Kidney tubule cell (primary cell): ENCODE measurements around the gene SCUBE2.
"Not testable (repeated sequence)": the region's sequence is repeated elsewhere in the genome, so short reads cannot be mapped to it uniquely, and the experiment has no call there.

Experiments
- DNase-seq: peaks from one replicate; pipeline ENCODE4 v3.0.0-alpha.2; 2018; ENCODE audit warnings: low spot score

The SCUBE2 gene

DNA sequence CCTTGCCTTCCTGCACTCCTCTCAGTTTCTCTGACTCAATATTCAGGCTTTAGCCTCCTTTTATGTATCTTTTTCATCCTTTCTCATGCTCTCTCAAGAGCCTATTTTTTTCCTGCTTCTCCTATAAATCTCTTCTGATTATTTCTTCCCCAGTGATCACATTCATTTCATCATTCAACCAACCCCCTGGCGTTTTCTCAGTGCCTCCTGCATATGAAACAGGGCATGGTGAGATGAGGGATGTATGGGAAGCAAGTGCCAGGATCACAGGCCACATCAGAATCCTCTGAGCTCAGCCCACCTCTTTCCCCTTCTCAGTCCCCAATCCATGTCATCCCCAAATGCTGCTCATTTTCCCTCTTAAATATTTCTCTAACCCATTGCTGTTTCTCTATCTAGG is 48.9 kb downstream of the SCUBE2 start:
- DNase-seq = no peak

DNA sequence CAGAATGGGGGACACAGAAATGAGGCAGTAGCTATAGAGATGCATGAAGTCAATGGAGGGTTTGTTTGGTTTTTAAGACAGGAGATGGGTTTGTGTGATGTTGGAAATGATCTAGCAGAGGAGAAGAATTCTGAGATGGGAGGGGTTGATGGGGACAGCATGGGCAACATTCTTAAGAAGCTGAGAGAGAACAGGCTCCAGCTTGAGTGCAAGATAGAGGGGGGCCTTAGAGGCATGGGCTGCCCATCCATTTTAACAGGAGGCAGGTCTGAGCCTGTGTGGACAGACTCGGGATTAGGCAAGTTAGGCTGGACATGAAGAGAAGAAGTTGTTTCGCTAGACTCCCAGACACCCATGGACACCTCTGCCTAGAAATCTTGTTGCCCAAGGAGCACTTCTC is 49.7 kb downstream of the SCUBE2 start:
- no peak for DNase-seq

DNA sequence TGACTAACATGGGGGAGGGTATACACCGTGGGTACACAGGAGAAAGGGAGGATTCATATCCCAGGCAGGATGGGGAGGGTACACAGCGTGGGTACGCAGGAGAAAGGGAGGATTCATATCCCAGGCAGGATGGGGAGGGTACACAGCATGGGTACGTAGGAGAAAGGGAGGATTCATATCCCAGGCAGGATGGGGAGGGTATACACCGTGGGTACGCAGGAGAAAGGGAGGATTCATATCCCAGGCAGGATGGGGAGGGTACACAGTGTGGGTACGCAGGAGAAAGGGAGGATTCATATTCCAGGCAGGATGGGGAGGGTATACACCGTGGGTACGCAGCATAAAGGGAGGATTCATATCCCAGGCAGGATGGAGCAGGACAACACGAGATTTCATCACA is 51.0 kb downstream of the SCUBE2 start:
- no peak for DNase-seq

DNA sequence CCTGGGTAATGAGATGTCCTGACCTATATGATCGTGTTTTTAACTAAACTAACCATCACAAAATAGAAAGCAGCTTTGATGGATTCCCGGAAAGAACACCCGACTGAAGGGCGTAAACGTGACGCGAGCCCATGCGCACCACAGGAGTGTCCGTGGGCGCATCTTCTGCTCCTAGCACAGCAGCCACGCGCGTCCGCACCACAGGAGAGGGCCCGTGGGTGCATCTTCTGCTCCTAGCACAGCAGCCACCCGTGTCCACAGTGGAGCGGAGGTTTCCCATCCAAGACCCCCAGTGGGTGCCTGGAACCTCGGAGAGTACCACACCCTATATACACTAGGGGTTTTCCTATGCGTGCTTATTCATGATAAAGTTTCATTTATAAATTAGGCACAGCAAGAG is 51.5 kb downstream of the SCUBE2 start:
- DNase-seq = no peak

DNA sequence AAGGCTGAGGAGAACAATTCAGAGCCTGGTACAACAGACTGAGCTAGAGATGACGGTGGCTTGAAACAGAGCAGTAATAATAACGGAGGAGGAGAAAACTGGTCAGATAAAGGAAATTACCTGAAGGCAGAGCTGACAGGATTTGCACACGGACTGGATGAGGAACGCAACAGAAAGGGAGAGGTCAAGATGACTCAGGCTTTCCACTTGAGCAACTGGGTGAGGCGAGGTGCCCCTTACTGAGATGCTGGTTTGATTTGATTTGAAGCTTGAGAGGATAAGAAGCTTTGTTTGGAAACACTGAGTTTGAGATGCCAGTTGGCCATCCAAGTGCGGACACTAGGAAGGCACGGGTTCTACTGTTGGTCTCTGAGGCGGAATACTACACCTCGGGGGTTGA is 52.2 kb downstream of the SCUBE2 start:
- peak; percentile 91 for DNase-seq

DNA sequence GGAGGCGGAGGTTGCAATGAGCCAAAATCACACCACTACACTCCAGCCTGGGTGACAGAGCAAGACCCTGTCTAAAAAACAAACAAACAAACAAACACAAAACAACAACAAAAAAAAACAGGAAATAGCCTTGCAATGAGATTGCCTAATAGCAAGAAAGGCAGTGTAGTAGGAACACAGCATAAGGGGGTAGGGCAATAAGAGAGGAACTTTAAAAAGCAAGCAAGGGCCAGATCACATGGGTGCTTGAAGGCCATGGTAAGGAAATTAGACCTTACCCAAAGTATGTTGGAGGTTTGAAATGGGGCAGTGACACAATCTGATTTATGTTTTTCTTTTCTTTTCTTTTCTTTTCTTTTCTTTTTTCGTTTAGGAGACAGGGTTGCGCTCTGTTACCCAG is 52.9 kb downstream of the SCUBE2 start:
- DNase-seq = no peak

DNA sequence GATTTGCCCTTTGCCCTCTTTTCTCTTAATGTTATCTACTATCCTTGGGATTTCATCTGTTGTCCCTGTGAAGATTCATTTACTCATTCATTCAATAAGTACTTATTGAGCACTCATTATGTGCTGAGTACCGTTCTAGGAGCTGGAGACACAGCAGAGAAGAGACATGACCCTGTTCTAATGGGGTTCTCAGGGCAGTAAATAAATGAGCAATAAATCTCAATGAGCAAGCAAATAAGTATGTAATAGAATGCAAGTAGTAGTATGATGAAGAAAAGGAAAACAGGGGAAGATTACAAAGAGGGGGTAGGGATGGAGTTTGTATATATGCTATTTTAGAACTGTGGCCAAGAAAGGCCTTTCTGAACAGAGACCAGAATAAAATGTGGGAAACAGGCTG is 53.4 kb downstream of the SCUBE2 start:
- DNase-seq = no peak

DNA sequence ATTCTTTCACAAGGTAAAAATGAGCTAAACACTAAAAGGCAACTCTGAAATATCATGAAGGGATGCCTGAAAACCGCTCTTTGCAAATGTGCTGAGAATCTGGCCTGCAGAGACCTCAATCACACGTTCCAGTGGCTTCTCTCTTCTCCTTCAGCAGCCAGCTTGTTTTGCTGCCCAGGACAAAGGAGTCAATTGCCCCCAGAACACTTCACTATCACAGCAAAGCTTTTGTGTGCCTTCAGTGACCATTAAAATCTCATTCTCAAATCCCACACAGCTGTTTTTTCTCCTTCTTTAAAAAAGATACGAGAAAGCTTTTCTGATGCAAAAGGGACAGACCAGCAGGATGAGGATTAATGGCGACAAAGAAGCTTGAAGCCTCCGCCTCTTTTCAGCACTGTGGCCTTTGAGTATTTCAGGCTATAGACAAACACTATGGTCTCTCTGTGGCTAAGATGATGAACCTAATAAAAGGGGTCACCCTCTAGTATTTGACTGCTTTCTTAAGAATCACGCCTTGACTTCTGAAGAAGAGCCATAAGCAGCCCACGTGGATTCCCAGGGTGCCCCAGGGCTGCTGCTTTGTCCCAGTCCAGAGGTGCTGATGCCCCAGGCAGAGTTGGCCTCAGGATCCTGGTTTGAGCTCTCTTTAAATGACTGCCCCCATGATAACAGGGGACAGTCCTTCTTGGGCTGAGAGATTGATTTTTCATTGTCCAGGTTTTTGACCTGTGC is 54.2 kb downstream of the SCUBE2 start:
- DNase-seq = no peak

DNA sequence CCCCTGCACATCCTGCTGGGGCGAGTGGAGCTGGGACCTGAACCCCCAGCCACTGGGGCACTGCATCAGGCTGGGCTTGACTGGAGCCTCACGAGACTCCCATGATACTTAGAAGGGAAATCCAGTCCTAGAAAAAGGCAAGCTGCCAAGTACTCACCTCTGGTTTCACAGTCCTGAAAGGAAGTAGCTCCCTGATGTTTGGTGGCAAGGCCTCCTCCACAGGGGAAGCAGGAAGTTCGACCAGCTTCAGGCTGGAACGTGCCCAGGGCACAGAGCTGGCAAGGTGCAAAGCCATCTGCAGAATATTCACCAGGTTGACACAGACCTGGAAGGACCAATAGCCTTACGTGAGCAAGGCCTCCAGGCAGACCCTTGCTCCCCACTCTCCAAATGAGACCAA is 60.8 kb downstream of the SCUBE2 start:
- no peak for DNase-seq

DNA sequence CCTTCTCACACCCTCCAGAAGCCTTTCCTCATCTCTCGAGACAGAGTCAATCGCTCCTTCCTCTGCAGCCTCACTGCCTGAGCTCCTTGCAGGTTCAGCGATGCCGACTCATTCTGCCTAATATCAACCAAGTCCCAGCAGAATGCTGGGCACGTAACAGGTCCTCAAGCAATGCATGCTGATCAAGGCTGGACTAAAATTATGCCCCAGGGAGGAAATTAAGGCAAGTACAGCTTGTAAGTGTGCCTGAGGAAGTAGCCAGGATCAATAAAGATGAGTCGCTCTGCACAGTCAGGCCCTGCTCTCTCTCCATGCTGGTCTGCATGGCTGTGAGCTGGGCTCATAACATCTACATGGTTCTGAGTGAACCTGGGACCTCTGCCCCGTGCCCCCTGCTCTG is 62.0 kb downstream of the SCUBE2 start:
- DNase-seq = no peak

DNA sequence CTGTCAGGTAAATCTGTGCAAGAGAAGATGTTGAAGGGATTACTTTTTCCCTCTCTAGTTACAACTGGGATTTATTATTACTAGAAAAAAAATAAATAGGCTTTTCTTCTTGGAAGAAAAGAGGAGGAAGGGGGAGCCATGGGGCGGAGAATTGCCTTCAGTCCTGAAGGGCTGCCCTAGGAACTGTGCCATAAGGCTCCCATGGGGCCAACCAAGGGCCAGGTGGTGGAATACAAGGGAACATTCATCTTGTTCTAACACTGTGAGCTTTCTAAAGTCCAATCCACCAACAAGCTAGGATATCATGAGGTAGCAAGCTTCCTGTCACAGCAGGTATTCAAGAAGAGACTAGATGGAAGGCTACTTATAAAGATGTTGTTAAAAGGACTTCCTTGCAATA is 62.8 kb downstream of the SCUBE2 start:
- no peak for DNase-seq

DNA sequence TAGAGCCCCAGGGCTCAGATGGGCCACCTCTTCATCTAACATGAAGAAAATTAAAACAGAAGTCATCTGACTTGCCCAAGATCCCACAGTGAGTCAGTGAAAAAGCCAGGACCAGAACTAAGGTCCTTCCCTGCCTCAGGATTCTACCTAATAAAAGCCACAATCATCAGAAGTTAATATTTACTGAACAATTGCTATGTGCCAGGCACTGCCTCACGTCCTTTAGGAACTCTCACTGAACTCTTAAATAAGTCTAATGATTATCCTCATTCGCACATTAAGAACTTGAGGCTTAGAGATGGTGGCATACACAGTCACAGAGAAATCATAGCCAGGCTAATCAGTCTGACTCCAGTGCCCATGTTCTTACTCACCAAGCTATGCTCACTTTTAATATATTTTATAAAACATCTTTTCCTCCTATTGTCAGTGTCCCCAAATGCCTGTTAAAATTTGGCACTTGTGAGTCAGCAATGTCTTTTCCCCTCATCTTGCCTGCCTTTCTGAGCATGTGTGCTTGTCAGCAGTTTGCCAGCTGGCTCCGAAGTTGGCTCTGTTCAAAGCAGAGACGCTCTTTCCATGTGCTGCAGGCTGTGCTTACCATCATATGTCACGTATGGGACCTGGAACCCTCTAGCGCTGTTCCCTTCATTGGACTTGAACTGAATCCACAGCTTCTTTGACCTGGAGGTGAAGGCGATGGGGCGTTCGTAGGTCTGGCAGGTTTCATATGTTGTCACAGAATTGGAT is 66.1 kb downstream of the SCUBE2 start:
- peak; percentile 62 for DNase-seq

DNA sequence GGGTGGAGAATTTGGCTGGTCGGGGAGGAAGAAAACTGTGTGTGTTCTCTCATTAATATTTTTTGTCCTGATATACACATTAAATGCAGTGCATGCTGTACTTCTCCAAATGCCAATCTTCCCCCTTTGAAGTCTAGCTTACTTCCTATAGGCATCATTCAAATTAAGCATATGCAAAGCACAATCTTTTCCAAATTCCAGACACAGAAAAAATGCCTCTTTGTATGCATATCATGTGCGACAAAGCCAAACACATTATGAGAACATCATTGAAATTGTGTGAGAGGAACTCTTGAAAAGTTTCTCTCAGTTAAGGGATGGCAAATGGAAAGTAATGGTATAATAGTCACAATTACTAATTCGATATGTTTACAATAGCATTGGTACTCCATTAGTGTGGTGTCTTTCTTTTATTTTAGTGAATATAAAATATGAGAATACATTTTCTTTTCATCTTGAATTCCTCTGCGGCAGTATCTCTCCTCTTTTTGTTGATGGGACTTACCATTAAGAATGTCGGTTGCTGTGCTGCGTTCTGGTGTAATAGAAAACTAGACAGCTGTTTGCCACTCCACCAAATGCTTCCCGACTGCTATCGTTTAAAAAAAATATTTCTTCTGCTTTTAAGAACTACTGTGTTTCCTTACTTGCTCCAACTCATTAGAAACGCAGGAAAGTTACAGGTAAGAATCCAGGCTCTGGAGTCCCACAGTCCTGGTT is 68.3 kb downstream of the SCUBE2 start:
- DNase-seq = no peak

DNA sequence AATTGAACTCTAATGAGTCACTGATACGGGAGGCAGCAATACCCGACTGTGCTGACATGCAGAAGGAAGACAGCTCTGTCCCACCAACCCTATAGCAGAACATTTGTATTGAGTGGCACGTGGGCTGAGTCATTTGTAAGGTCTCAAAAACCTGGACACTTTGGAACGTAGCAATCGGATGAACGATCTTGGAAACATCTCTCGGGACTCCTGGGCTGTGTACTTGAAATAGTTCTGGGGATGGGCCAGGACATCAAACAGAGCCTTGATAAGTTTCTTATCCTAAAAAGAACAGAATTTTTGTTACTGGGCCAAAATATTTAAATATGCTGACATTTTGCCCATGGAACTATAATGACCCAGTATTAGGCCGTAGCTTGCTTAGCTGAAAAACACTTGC is 70.5 kb downstream of the SCUBE2 start:
- DNase-seq = no peak

DNA sequence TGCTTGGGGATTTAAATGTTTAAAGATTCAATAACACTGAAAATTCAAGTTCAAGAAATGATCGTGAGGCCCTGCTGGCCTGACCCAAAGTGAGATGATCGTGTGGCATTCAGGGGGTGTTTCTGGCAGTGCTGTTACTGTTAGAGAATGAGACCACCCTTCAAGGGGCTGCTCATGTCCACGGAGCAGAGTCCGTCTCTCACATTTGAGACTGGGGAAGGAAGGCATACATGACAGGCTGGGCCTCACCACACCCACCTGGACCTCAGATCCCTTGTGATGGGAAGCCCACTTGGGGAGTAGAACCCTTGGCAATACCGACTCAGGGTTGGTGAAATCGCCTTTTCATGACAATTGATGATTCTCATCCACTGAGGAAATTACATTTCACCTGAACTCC is 71.5 kb downstream of the SCUBE2 start:
- no peak for DNase-seq

DNA sequence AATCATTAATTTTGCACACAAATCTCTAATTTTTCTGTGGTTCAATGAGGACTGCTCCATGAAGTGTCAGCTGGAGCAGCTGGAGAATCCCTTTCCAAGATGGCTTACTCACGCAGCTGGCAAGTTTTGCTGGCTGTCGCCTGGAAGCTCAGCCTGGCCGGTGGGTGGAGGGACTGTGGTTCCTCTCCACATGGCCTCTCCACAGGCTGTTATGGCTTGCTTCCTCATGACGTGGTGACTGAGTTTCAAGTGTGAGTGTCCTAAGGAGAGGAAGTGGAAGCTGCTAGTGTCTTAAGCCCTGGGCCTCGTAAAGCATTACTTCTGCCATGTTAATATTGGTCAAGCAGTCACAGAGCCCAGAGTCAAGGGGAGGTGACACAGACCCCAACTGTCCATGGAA is 73.6 kb downstream of the SCUBE2 start:
- no peak for DNase-seq

DNA sequence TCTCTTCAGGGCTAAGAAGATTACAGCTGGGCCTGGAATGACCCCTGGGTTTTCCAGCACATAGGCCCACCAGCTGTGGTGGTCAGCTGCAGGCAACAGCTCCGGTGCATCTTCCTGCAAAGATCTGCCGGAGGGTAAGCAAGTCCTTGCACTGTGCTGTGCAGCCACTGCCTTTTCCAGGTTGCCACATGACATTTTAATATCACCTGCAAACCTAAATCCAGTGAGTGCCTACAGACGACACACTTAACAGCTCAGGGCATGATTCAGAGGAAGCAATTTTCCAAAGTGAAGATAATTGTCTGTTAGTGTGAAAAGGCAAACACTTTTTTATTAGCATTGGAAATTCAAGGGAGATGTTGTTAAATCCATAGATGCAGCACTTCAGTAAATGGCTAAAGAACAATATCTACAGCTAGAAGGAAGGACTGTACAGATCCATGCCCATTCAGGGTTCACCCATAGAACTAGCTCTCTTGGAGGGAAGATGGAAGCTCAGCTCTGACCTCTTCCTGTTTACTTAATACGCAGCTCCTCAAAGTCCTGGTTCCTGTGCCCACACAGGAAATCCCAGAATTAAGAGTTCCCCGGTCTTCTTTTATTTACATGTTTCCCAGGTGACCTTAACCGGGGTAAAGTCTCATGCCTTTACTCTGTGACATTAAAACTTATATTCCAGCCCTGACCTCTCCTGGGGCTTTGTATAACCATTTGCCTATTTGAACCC is 74.3 kb downstream of the SCUBE2 start:
- no peak for DNase-seq

DNA sequence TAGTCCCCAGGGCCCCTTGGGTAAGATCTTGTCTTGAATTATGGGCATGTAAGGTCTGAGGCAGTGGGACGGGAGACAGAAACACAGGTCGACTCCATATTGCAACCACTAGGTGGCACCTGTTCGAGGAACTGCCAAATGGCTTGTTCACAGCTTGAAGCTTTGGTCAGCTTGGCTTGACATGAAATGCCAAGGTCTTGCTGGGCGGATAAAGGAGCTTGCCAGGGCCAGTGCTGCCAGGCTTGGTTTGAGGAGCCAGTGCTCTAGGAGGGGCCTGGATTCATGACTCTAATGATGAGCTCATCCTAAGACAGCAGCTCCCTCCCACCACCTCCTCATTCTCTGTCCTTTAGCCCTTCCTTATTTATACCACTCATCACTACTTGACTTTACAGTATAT is 75.7 kb downstream of the SCUBE2 start:
- DNase-seq = peak; percentile 80

DNA sequence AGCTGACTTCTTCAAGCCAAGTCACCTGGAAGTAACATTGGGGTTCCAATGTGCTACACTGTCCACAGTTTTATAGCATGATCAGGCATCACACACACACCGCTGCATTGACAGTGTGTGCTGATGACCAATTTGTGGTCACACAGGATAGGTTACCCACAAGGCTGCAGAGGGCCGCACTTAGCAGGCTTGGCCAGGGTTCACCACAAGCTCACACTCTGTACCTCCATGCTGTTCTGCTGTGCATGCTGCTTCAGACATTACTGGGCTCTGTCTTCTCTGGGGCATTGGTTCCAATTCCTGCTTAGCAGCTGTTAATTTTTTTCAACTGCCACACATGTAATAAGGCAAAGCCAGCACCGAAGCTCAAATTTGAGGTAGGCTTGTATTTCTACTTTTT is 76.6 kb downstream of the SCUBE2 start:
- DNase-seq = peak; percentile 20

DNA sequence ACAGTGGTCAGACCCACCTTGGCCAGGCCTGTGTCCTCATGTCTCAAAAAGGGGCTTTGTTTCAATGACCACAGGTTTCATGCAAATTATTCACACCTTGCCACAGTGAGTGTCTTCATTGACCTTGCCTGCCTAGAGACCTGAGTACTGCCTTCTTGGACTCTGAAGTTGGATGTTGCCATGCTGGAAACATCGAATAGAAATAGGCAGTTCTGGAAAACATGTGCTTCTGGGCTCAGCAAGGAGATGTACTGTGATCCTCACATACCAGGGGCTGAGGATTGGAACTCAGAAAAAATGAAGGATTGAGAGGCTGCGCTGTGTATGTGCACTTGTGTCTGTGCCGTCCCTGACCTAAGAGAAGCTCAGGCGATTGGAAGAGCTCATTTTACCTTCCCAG is 78.0 kb downstream of the SCUBE2 start:
- DNase-seq = no peak

DNA sequence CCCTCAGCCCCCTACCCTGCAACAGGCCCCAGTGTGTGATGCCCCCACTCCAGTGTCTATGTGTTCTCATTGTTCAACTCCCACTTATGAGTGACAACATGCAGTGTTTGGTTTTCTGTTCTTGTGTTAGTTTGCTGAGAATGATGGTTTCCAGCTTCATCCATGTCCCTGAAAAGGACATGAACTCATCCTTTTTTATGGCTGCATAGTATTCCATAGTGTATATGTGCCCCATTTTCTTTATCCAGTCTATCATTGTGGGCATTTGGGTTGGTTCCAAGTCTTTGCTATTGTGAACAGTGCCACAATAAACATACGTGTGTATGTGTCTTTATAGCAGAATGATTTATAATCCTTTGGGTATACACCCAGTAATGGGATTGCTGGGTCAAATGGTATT is 81.9 kb downstream of the SCUBE2 start:
- DNase-seq = not testable (repeated sequence)

DNA sequence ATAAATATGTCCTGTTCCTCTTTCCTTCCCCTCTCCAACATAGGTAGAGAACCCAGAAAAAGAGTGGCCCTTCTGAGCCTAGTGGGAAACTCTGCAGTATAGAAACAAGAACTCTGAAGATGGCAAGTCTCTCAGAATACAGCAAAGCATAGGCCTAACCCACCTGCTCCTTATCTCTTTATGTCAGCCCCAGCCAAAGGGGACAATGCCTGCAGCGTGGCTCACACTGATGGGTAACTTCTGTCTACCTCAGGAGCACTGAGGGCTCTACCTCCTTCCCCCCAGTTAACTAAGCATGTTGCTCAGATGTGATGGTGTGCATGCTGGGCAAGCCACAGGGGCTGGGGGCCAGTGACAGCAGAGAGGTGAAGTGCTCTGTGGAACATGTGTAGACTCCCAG is 82.7 kb downstream of the SCUBE2 start:
- no peak for DNase-seq
